K562 (cell line): Measurements from ENCODE around the gene ADAMTSL3. TPM values are rescaled to one million over a fixed set of nuclear protein-coding genes. Genes with fewer than 3 reads are reported as not detected.

Source experiments
- ATAC-seq: fragments of 200-7000 bp; cut with Tn5 transposase; 3 replicates; pipeline ENCODE4 v1.9.1; 2020; ENCODE audit warnings: moderate library complexity
- BruUV-seq: library from RNA; stranded (reverse); fragments of 400-500 nt; replicated peaks from 2 replicates; lab custom pipeline; 2021; lab: Mats Ljungman, UMichigan
- CTCF ChIA-PET: fragments of 300-600 bp; formaldehyde crosslinking; extraction: SDS; loops from one replicate; lab custom pipeline; 2021; ENCODE audit warnings: low intra/inter-chr PET ratio; lab: Yijun Ruan, JAX
- POLR2A ChIA-PET: fragments of 300-600, 350-650 bp; sonication (Branson Sonifier 250); formaldehyde crosslinking; extraction: SDS; loops from one replicate; lab custom pipeline; 2021; ENCODE audit warnings: antibody characterized with exemption, inconsistent platforms; lab: Yijun Ruan, JAX
- DNase-seq, 4 experiments: peaks; one replicate each; pipeline versions ENCODE4 v3.0.0 to v3.0.0-alpha.2; 2011 to 2018; ENCODE audit warnings: low spot score in 3 of 4, mixed read lengths in 3 of 4; ENCODE audit errors: extremely low read depth in 1 of 4
- FAIRE-seq: peaks from 2 replicates; lab custom pipeline; 2011; peaks lifted over from hg19 to GRCh38; lab: Jason Lieb, UNC
- H2AFZ ChIP-seq: 2 replicates; pipeline ENCODE4 v1.6.0; 2011; ENCODE audit warnings: low read depth, low read length, control low read depth, inconsistent platforms
- H3K27ac ChIP-seq: fragments of 200-600 bp; 3 replicates; pipeline ENCODE4 v1.8.0; 2011; ENCODE audit warnings: low read depth, mild to moderate bottlenecking, control low read depth, inconsistent platforms, low read length, moderate library complexity, mixed read lengths; ENCODE audit errors: extremely low read depth
- H3K27me3 ChIP-seq, 2 experiments: fragments of 300-600 bp in 1 of 2; 2 replicates in 1 of 2; 3 replicates in 1 of 2; pipeline versions ENCODE4 v1.6.0 to v1.8.0; 2011; ENCODE audit warnings: inconsistent platforms in 2 of 2, low read length in 2 of 2, mild to moderate bottlenecking in 1 of 2, mixed read lengths in 1 of 2, moderate library complexity in 1 of 2; ENCODE audit not compliant: control insufficient read depth in 2 of 2, insufficient read depth in 2 of 2
- H3K36me3 ChIP-seq: fragments of 300-600 bp; 3 replicates; pipeline ENCODE4 v1.8.0; 2011; ENCODE audit warnings: mild to moderate bottlenecking, low read length, inconsistent platforms; ENCODE audit not compliant: control insufficient read depth, insufficient read depth
- H3K4me1 ChIP-seq, 2 experiments: fragments of 200-600 bp in 1 of 2; replicated peaks in 1 of 2; 2 replicates in 1 of 2; 3 replicates in 1 of 2; pipeline versions ENCODE4 v1.5.1 to v1.8.0; 2011; ENCODE audit warnings: inconsistent platforms in 2 of 2, low read length in 2 of 2, mild to moderate bottlenecking in 1 of 2, mixed read lengths in 1 of 2, moderate library complexity in 1 of 2; ENCODE audit not compliant: control insufficient read depth in 2 of 2, insufficient read depth in 2 of 2
- H3K4me2 ChIP-seq: 2 replicates; pipeline ENCODE4 v1.6.1; 2011; ENCODE audit warnings: low read length, control low read depth, inconsistent platforms, mixed read lengths; ENCODE audit not compliant: insufficient read depth
- H3K4me3 ChIP-seq: fragments of 200-600 bp; sonication (generic), shearing (Covaris generic); 2 replicates; pipeline ENCODE4 v1.5.1; 2016; ENCODE audit warnings: control low read depth, inconsistent platforms
- H3K79me2 ChIP-seq: fragments of 200-600 bp; 3 replicates; pipeline ENCODE4 v1.8.0; 2011; ENCODE audit warnings: low read length, inconsistent platforms; ENCODE audit not compliant: control insufficient read depth, insufficient read depth
- H3K9ac ChIP-seq, 2 experiments: 2 replicates each; pipeline versions ENCODE4 v1.6.0 to v1.6.1; 2011; ENCODE audit warnings: low read depth in 2 of 2, low read length in 2 of 2, control low read depth in 1 of 2, inconsistent platforms in 1 of 2, mild to moderate bottlenecking in 1 of 2, mixed read lengths in 1 of 2; ENCODE audit not compliant: insufficient read depth in 1 of 2
- H3K9me1 ChIP-seq: one replicate; pipeline ENCODE4 v1.6.0; 2011; ENCODE audit warnings: inconsistent platforms, mild to moderate bottlenecking, low read length, moderate library complexity; ENCODE audit not compliant: control insufficient read depth, insufficient read depth
- H3K9me3 ChIP-seq: replicated peaks from 2 replicates; pipeline ENCODE4 v1.5.1; 2011; ENCODE audit warnings: low read depth, low read length, inconsistent platforms; ENCODE audit not compliant: control insufficient read depth, insufficient read depth
- H4K20me1 ChIP-seq: replicated peaks from 2 replicates; pipeline ENCODE4 v1.6.1; 2011; ENCODE audit warnings: low read length, inconsistent platforms, mixed read lengths; ENCODE audit not compliant: control insufficient read depth, insufficient read depth
- ARID2 ChIP-seq: fragments of 450-650 bp; IDR thresholded peaks from 2 replicates; pipeline ENCODE4 v1.6.1; 2017; ENCODE audit warnings: antibody characterized with exemption, mild to moderate bottlenecking
- CBX2 ChIP-seq: fragments of 200-600 bp; sonication (generic); IDR thresholded peaks from one replicate; pipeline ENCODE4 v1.6.1; 2012; ENCODE audit warnings: mild to moderate bottlenecking, low read length, inconsistent platforms; ENCODE audit not compliant: insufficient read depth, poor library complexity, severe bottlenecking
- POLR2AphosphoS2 ChIP-seq: IDR thresholded peaks from 2 replicates; pipeline ENCODE4 v1.6.1; 2012; ENCODE audit warnings: low read length, improper control_type of control experiment
- POLR2G ChIP-seq: fragments of 200-400 bp; formaldehyde crosslinking; IDR thresholded peaks from 2 replicates; pipeline ENCODE4 v1.6.1; 2017; ENCODE audit warnings: low read depth, mild to moderate bottlenecking, antibody characterized with exemption, low read length, moderate library complexity
- POLR3A ChIP-seq: IDR thresholded peaks from 2 replicates; pipeline ENCODE4 v1.6.1; 2011; ENCODE audit warnings: borderline replicate concordance, mild to moderate bottlenecking, moderate library complexity; ENCODE audit not compliant: insufficient read length, insufficient read depth; ENCODE audit errors: extremely low read depth
- TAF9B ChIP-seq: fragments of 450-650 bp; IDR thresholded peaks from 2 replicates; pipeline ENCODE4 v1.6.1; 2018; ENCODE audit warnings: mild to moderate bottlenecking; ENCODE audit not compliant: partially characterized antibody
- TCF15 ChIP-seq: fragments of 250-450 bp; sonication (Bioruptor Pico); IDR thresholded peaks from 2 replicates; pipeline ENCODE4 v1.8.0; 2022; ENCODE audit warnings: moderate library complexity, mild to moderate bottlenecking, inconsistent platforms
- ZNF561 ChIP-seq: fragments of 450-650 bp; formaldehyde crosslinking; conservative IDR thresholded peaks from 2 replicates; pipeline ENCODE4 v1.4.0; 2020; ENCODE audit warnings: mild to moderate bottlenecking, moderate library complexity
- WGBS: fragments of 100-300 bp; shearing (Covaris generic); methylation state at CpG from one replicate; pipeline ENCODE4 v1.1.6; 2016; ENCODE audit warnings: low coverage, mixed read lengths; ENCODE audit not compliant: insufficient coverage; ENCODE audit errors: missing lambda C conversion rate; 5-methylcytosine and 5-hydroxymethylcytosine counted together
- in situ Hi-C: fragments of 300-500 bp; cut with MboI; formaldehyde crosslinking; loops from 4 replicates; pipeline ENCODE4 v1.15.0; 2018; ENCODE audit warnings: inconsistent platforms, mixed read lengths
- intact Hi-C: fragments of 100-400 bp; cut with micrococcal nuclease; formaldehyde crosslinking; loops from 2 replicates; pipeline ENCODE4 v1.14.2; 2022
- polyA plus RNA-seq, 8 experiments: library from polyadenylated mRNA; depleted of rRNA in 4 of 8; stranded (reverse) in 5 of 8; unstranded in 3 of 8; fragments of >200 nt; fragmentation: Nextera tagmentation in 2 of 8; fragmentation: Illumina TruSeq in 1 of 8; extraction: Ambion mirVana in 2 of 8; extraction: Trizol in 1 of 8; gene quantifications; 2 replicates each; pipeline versions ENCODE4 v1.2.1 to v1.2.3, GENCODE V29; 2011 to 2014; ENCODE audit warnings: inconsistent platforms in 1 of 8, missing spikeins in 1 of 8
- total RNA-seq, 7 experiments: library from RNA; depleted of rRNA in 6 of 7; stranded (reverse); fragments of >200 nt in 6 of 7; fragmentation: Illumina TruSeq in 2 of 7; extraction: Trizol in 2 of 7; gene quantifications; 2 replicates each; pipeline versions ENCODE4 v1.2.1 to v1.2.3, GENCODE V29; 2011 to 2021; ENCODE audit warnings: low replicate concordance in 1 of 7
- TF ChIP-seq, protein P1 (sequence below): sonication (generic); formaldehyde crosslinking; IDR thresholded peaks from 2 replicates; pipeline ENCODE4 v1.8.0; 2022; ENCODE audit warnings: missing genetic modification reagents, mild to moderate bottlenecking, borderline replicate concordance
- TF ChIP-seq, protein P2 (sequence below): fragments of 450-650 bp; formaldehyde crosslinking; IDR thresholded peaks from 2 replicates; pipeline ENCODE4 v1.4.0; 2020; ENCODE audit warnings: mild to moderate bottlenecking, moderate library complexity

ADAMTSL3 gene
- total and polyA plus RNA-seq, 9 of the 15 experiments (the other 6 are each of a cell fraction or from before 2014, with no cell fraction given) = 0.01 to 0.18 (median 0.07) TPM; not detected in 3

- H3K4me1 ChIP-seq = no peaks in the 10 kb centered on the region
- no peaks in the 10 kb centered on the region for H3K9me3 ChIP-seq
- DNase-seq (no peak), FAIRE-seq (no peak), ATAC-seq (no peak)
- H3K27me3 ChIP-seq = no peaks in the 10 kb centered on the region
- no peak overlapping the region for H3K4me2 ChIP-seq
- no peak overlapping the region for H3K4me3 ChIP-seq
- POLR2A ChIA-PET = no interaction called here
- in situ Hi-C loops = no loop called here
- no peak overlapping the region for H3K27ac ChIP-seq
- BruUV-seq = no TSS peak
- no peak overlapping the region for H3K9ac ChIP-seq
- no peaks in the 10 kb centered on the region for H4K20me1 ChIP-seq
- no peaks in the 10 kb centered on the region for H3K79me2 ChIP-seq
- H2AFZ ChIP-seq = no peak overlapping the region
- CTCF ChIA-PET = interaction anchor here (1.7 kb wide), 1 partner anchor 307 kb away, joined by 3 read pairs; no protein-coding TSS in a partner anchor
- TF ChIP-seq ZNF561 (CRISPR knock-in tag) = no peak
- TF ChIP-seq, protein P1, sequence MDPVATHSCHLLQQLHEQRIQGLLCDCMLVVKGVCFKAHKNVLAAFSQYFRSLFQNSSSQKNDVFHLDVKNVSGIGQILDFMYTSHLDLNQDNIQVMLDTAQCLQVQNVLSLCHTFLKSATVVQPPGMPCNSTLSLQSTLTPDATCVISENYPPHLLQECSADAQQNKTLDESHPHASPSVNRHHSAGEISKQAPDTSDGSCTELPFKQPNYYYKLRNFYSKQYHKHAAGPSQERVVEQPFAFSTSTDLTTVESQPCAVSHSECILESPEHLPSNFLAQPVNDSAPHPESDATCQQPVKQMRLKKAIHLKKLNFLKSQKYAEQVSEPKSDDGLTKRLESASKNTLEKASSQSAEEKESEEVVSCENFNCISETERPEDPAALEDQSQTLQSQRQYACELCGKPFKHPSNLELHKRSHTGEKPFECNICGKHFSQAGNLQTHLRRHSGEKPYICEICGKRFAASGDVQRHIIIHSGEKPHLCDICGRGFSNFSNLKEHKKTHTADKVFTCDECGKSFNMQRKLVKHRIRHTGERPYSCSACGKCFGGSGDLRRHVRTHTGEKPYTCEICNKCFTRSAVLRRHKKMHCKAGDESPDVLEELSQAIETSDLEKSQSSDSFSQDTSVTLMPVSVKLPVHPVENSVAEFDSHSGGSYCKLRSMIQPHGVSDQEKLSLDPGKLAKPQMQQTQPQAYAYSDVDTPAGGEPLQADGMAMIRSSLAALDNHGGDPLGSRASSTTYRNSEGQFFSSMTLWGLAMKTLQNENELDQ (CRISPR knock-in tag) = no peak
- TF ChIP-seq POLR3A = no peak
- TF ChIP-seq CBX2 = no peak
- no peak for TF ChIP-seq ARID2
- no peak for TF ChIP-seq TAF9B
- TF ChIP-seq, protein P2, sequence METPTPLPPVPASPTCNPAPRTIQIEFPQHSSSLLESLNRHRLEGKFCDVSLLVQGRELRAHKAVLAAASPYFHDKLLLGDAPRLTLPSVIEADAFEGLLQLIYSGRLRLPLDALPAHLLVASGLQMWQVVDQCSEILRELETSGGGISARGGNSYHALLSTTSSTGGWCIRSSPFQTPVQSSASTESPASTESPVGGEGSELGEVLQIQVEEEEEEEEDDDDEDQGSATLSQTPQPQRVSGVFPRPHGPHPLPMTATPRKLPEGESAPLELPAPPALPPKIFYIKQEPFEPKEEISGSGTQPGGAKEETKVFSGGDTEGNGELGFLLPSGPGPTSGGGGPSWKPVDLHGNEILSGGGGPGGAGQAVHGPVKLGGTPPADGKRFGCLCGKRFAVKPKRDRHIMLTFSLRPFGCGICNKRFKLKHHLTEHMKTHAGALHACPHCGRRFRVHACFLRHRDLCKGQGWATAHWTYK (CRISPR knock-in tag) = no peak
- no peak for TF ChIP-seq TCF15
- no peak for TF ChIP-seq POLR2G
- TF ChIP-seq POLR2AphosphoS2 = no peak
- intact Hi-C loops = loop anchor here (10.0 kb wide), 1 partner anchor 311 kb away; no protein-coding TSS in a partner anchor
- no peaks in the 10 kb centered on the region for H3K36me3 ChIP-seq
- 1% methylated on average over 4 of the region's 4 CpGs for WGBS
- H3K9me1 ChIP-seq = no peaks in the 10 kb centered on the region
These were observed 92.3 kb downstream of the ADAMTSL3 start for GRCh38 chr15:83746231-83746630.
